Gastroesophageal sphincter (tissue), 3 donors: ENCODE data around the gene ZNF90.
"Not testable (repeated sequence)": the region's sequence is repeated elsewhere in the genome, so short reads cannot be mapped to it uniquely, and the experiment has no call there.

Experiments used
- POLR2A ChIP-seq, 2 donors: fragments of 450-650 bp; IDR thresholded peaks; one replicate each; pipeline ENCODE4 v1.6.1; 2017; ENCODE audit warnings: antibody characterized with exemption in 2 of 2, mild to moderate bottlenecking in 2 of 2, moderate library complexity in 1 of 2
- TF ChIP-seq, protein P1 (sequence below), 4 experiments: fragments of 200-600 bp in 2 of 4; fragments of 450-650 bp in 2 of 4; sonication (generic) in 1 of 4; IDR thresholded peaks; one replicate each; pipeline ENCODE4 v1.5.1; 2017 to 2019; ENCODE audit warnings: antibody characterized with exemption in 4 of 4, mild to moderate bottlenecking in 2 of 4, moderate library complexity in 2 of 4

DNA sequence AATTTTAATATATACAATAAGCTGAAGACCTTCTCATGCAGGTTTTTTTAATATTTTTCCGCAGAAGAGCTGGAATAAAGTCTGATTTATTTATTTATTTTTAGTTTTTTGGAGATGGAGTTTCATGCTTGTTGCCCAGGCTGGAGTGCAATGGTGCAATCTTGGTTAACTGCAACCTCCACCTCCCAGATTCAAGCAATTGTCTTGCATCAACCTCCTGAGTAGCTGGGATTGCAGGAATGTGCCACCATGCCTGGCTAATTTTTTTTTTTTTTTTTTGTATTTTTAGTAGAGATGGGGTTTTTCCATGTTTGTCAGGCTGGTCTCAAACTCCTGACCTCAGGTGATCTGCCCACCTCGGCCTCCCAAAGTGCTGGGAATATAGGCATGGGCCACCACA, 55.1 kb downstream of the ZNF90 start:
- TF ChIP-seq, protein P1, sequence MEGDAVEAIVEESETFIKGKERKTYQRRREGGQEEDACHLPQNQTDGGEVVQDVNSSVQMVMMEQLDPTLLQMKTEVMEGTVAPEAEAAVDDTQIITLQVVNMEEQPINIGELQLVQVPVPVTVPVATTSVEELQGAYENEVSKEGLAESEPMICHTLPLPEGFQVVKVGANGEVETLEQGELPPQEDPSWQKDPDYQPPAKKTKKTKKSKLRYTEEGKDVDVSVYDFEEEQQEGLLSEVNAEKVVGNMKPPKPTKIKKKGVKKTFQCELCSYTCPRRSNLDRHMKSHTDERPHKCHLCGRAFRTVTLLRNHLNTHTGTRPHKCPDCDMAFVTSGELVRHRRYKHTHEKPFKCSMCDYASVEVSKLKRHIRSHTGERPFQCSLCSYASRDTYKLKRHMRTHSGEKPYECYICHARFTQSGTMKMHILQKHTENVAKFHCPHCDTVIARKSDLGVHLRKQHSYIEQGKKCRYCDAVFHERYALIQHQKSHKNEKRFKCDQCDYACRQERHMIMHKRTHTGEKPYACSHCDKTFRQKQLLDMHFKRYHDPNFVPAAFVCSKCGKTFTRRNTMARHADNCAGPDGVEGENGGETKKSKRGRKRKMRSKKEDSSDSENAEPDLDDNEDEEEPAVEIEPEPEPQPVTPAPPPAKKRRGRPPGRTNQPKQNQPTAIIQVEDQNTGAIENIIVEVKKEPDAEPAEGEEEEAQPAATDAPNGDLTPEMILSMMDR (IDR thresholded peaks at IDR 0.05): not testable (repeated sequence)
- not testable (repeated sequence) for TF ChIP-seq POLR2A (IDR thresholded peaks at IDR 0.05)
